Body of pancreas (tissue), 4 donors: ENCODE data around the gene HELZ2. TPM values are rescaled to one million over a fixed set of nuclear protein-coding genes. Genes with fewer than 3 reads are reported as not detected.

Experiments
- ATAC-seq: fragments of 150-250 bp; one replicate; pipeline ENCODE4 v1.9.1; 2016
- DNase-seq, 4 donors: peaks; one replicate each; pipeline ENCODE4 v3.0.0-alpha.2; 2019
- H3K27ac ChIP-seq, 4 donors: fragments of 200-600 bp; sonication (generic); 1 replicate in 3 of 4; 2 replicates in 1 of 4; pipeline versions ENCODE4 v1.5.1 to v1.6.1; 2016 to 2019; ENCODE audit warnings: mild to moderate bottlenecking in 1 of 4, mixed read lengths in 1 of 4, moderate library complexity in 1 of 4
- H3K27me3 ChIP-seq, 2 donors: fragments of 200-600 bp; sonication (generic); one replicate each; pipeline ENCODE4 v1.6.0; 2016; ENCODE audit warnings: mild to moderate bottlenecking in 1 of 2
- H3K36me3 ChIP-seq, 2 donors: fragments of 200-600 bp; sonication (generic); replicated peaks in 1 of 2; 2 replicates each; pipeline ENCODE4 v1.5.1; 2016; ENCODE audit warnings: low read depth in 2 of 2; ENCODE audit not compliant: insufficient read depth in 1 of 2
- H3K4me1 ChIP-seq: fragments of 200-600 bp; sonication (generic); one replicate; pipeline ENCODE4 v1.6.0; 2016
- H3K4me3 ChIP-seq, 2 donors: fragments of 200-600 bp; sonication (generic); 1 replicate in 1 of 2; 2 replicates in 1 of 2; pipeline ENCODE4 v1.5.1; 2016 to 2019
- H3K9me3 ChIP-seq, 3 donors: fragments of 200-600 bp; sonication (generic); 1 replicate in 2 of 3; 2 replicates in 1 of 3; pipeline ENCODE4 v1.5.1; 2016
- CTCF ChIP-seq, 7 experiments: fragments of 450-650 bp in 4 of 7; fragments of 200-600 bp in 3 of 7; sonication (generic) in 3 of 7; IDR thresholded peaks; one replicate each; pipeline ENCODE4 v1.5.1; 2016 to 2019; ENCODE audit warnings: antibody characterized with exemption in 7 of 7
- POLR2A ChIP-seq, 3 donors: fragments of 450-650 bp; IDR thresholded peaks; one replicate each; pipeline ENCODE4 v1.6.1; 2016; ENCODE audit warnings: antibody characterized with exemption in 3 of 3, mild to moderate bottlenecking in 2 of 3
- WGBS, 2 donors: methylation state at CpG; one replicate each; pipeline ENCODE4 v1.1.5; 2017; 5-methylcytosine and 5-hydroxymethylcytosine counted together
- intact Hi-C: fragments of 100-400 bp; cut with DNase I; formaldehyde crosslinking; loops from one replicate; pipeline ENCODE4 v1.15.1; 2023
- total RNA-seq, 2 donors: library from RNA; depleted of rRNA; stranded (reverse); fragments of >200 nt; gene quantifications; one replicate each; pipeline ENCODE4 v1.1.0, GENCODE V29; 2016

The HELZ2 gene
- total RNA-seq, 2 donors from 2014 or later, result 20.8 to 33.3 TPM

GRCh38 chr20:63553251-63553932 lies 20.6 kb downstream of the HELZ2 start:
- TF ChIP-seq POLR2A (IDR thresholded peaks at IDR 0.05) (no peak), CTCF (IDR thresholded peaks at IDR 0.05) (no peak)
- Histone ChIP-seq H3K4me3 (peak overlapping the region; percentile 25 to 27), H3K4me1 (peaks cover 11% of the 10 kb centered on the region), H3K36me3 (no peaks in the 10 kb centered on the region), H3K27me3 (no peaks in the 10 kb centered on the region), H3K27ac (no peak overlapping the region), H3K9me3 (no peaks in the 10 kb centered on the region)
- WGBS, 2 donors, result 2 to 9% methylated on average over 11 to 35 of the region's 37 CpGs
- DNase-seq (peak; percentile 68 to 81 (median 77)), ATAC-seq (peak; percentile 61)
- intact Hi-C loops, result no loop called here

GRCh38 chr20:63552481-63553249 lies 21.4 kb downstream of the HELZ2 start:
- DNase-seq (no peak), ATAC-seq (no peak)
- Histone ChIP-seq H3K27ac (no peak overlapping the region), H3K4me1 (peaks cover 11% of the 10 kb centered on the region), H3K27me3 (peaks cover 0 to 4% of the 10 kb centered on the region in 2 donors), H3K9me3 (no peaks in the 10 kb centered on the region), H3K36me3 (no peaks in the 10 kb centered on the region), H3K4me3 (no peak overlapping the region)
- intact Hi-C loops, result no loop called here
- no peak for TF ChIP-seq CTCF (IDR thresholded peaks at IDR 0.05)
- no peak for TF ChIP-seq POLR2A (IDR thresholded peaks at IDR 0.05)
- 50 to 60% methylated on average over 11 to 15 of the region's 15 CpGs for WGBS, 2 donors

- no peak for ATAC-seq
- H3K36me3 ChIP-seq, result no peaks in the 10 kb centered on the region
- TF ChIP-seq CTCF (IDR thresholded peaks at IDR 0.05) (no peak), POLR2A (IDR thresholded peaks at IDR 0.05) (no peak)
- DNase-seq, result no peak
- no peaks in the 10 kb centered on the region for H3K9me3 ChIP-seq
- H3K27me3 ChIP-seq, result peaks cover 0 to 4% of the 10 kb centered on the region in 2 donors
- no peak overlapping the region for H3K27ac ChIP-seq
- intact Hi-C loops, result no loop called here
- peaks cover 11% of the 10 kb centered on the region for H3K4me1 ChIP-seq
- H3K4me3 ChIP-seq, result no peak overlapping the region
- 39 to 48% methylated on average over 9 of the region's 9 CpGs for WGBS, 2 donors
These were observed 23.0 kb downstream of the HELZ2 start for GRCh38 chr20:63551068-63551467.

- DNase-seq (no peak), ATAC-seq (no peak)
- no peak overlapping the region for H3K4me3 ChIP-seq
- H3K27me3 ChIP-seq, result peaks cover 0 to 4% of the 10 kb centered on the region in 2 donors
- H3K36me3 ChIP-seq, result no peaks in the 10 kb centered on the region
- no peaks in the 10 kb centered on the region for H3K9me3 ChIP-seq
- intact Hi-C loops, result loop anchor here (10.0 kb wide), 1 partner anchor 415 kb away; the partner anchor contains the start of gene ZNF512B
- WGBS, 2 donors, result 76 to 94% methylated on average over 10 to 18 of the region's 18 CpGs
- no peak for TF ChIP-seq POLR2A (IDR thresholded peaks at IDR 0.05)
- TF ChIP-seq CTCF (IDR thresholded peaks at IDR 0.05), result no peak
- peaks cover 11% of the 10 kb centered on the region for H3K4me1 ChIP-seq
- H3K27ac ChIP-seq, result no peak overlapping the region
These were observed 24.3 kb downstream of the HELZ2 start for GRCh38 chr20:63549679-63550282.
